HEK293 (cell line): ENCODE data around the gene TJP3.
A peak's percentile ranks its signal among the peaks of the same experiment; 100 is the strongest.

ENCODE experiments used
- CTCF ChIA-PET: fragments of 350-600 bp; formaldehyde crosslinking; extraction: SDS; loops from one replicate; lab custom pipeline; 2021; ENCODE audit warnings: antibody characterized with exemption; lab: Yijun Ruan, JAX
- POLR2A ChIA-PET: fragments of 300-600 bp; formaldehyde crosslinking; extraction: SDS; loops from one replicate; lab custom pipeline; 2020; ENCODE audit warnings: antibody characterized with exemption, inconsistent platforms; lab: Yijun Ruan, JAX
- H3K27ac ChIP-seq: fragments of 200-500 bp; sonication (Bioruptor generic); 2 replicates; pipeline ENCODE4 v1.5.1; 2014; ENCODE audit warnings: low read depth, low read length, control low read depth, inconsistent platforms; ENCODE audit errors: extremely low read depth
- H3K36me3 ChIP-seq, 2 experiments: fragments of 200-500 bp in 1 of 2; sonication (Bioruptor generic) in 1 of 2; 1 replicate in 1 of 2; 2 replicates in 1 of 2; pipeline ENCODE4 v1.5.1; 2014 to 2017; ENCODE audit warnings: inconsistent platforms in 2 of 2, low read length in 2 of 2; ENCODE audit not compliant: control insufficient read depth in 2 of 2, insufficient read depth in 1 of 2
- H3K4me1 ChIP-seq: fragments of 200-500 bp; sonication (Bioruptor generic); 2 replicates; pipeline ENCODE4 v1.5.1; 2014; ENCODE audit warnings: mild to moderate bottlenecking, low read length, inconsistent platforms; ENCODE audit not compliant: control insufficient read depth, insufficient read depth
- H3K4me3 ChIP-seq: 2 replicates; pipeline ENCODE4 v1.5.1; 2011; ENCODE audit warnings: low read depth, mild to moderate bottlenecking, control low read depth, low read length, moderate library complexity
- H3K9me3 ChIP-seq: fragments of 200-500 bp; sonication (Bioruptor generic); 2 replicates; pipeline ENCODE4 v1.5.1; 2014; ENCODE audit warnings: low read depth, low read length, inconsistent platforms; ENCODE audit not compliant: control insufficient read depth, insufficient read depth
- KLF1 ChIP-seq: fragments of 450-650 bp; formaldehyde crosslinking; IDR thresholded peaks from 2 replicates; pipeline ENCODE4 v1.5.1; 2016; ENCODE audit warnings: missing biosample characterization, missing genetic modification characterization
- ZBTB17 ChIP-seq: fragments of 450-650 bp; formaldehyde crosslinking; IDR thresholded peaks from 2 replicates; pipeline ENCODE4 v1.5.1; 2016; ENCODE audit warnings: missing biosample characterization, missing genetic modification characterization
- ZNF2 ChIP-seq: fragments of 450-650 bp; formaldehyde crosslinking; IDR thresholded peaks from 2 replicates; pipeline ENCODE4 v1.5.1; 2016; ENCODE audit warnings: missing biosample characterization, missing genetic modification characterization
- ZNF280D ChIP-seq: fragments of 450-650 bp; formaldehyde crosslinking; IDR thresholded peaks from 2 replicates; pipeline ENCODE4 v1.5.1; 2016; ENCODE audit warnings: missing biosample characterization, missing genetic modification characterization
- ZNF585B ChIP-seq: fragments of 450-650 bp; formaldehyde crosslinking; IDR thresholded peaks from 2 replicates; pipeline ENCODE4 v1.5.1; 2016; ENCODE audit warnings: missing biosample characterization, missing genetic modification characterization
- ZNF837 ChIP-seq: fragments of 450-650 bp; formaldehyde crosslinking; IDR thresholded peaks from 2 replicates; pipeline ENCODE4 v1.5.1; 2016; ENCODE audit warnings: missing biosample characterization, missing genetic modification characterization
- TF ChIP-seq, protein P1 (sequence below): fragments of 450-650 bp; formaldehyde crosslinking; IDR thresholded peaks from 2 replicates; pipeline ENCODE4 v1.5.1; 2017; ENCODE audit warnings: missing biosample characterization, missing genetic modification characterization
- TF ChIP-seq, protein P2 (sequence below): fragments of 450-650 bp; formaldehyde crosslinking; IDR thresholded peaks from 2 replicates; pipeline ENCODE4 v1.5.1; 2016; ENCODE audit warnings: missing biosample characterization, missing genetic modification characterization
- TF ChIP-seq, protein P3 (sequence below): sonication (generic); formaldehyde crosslinking; IDR thresholded peaks from 2 replicates; pipeline ENCODE4 v1.8.1; 2022; ENCODE audit warnings: mild to moderate bottlenecking, moderate library complexity, missing genetic modification reagents

Gene TJP3

DNA sequence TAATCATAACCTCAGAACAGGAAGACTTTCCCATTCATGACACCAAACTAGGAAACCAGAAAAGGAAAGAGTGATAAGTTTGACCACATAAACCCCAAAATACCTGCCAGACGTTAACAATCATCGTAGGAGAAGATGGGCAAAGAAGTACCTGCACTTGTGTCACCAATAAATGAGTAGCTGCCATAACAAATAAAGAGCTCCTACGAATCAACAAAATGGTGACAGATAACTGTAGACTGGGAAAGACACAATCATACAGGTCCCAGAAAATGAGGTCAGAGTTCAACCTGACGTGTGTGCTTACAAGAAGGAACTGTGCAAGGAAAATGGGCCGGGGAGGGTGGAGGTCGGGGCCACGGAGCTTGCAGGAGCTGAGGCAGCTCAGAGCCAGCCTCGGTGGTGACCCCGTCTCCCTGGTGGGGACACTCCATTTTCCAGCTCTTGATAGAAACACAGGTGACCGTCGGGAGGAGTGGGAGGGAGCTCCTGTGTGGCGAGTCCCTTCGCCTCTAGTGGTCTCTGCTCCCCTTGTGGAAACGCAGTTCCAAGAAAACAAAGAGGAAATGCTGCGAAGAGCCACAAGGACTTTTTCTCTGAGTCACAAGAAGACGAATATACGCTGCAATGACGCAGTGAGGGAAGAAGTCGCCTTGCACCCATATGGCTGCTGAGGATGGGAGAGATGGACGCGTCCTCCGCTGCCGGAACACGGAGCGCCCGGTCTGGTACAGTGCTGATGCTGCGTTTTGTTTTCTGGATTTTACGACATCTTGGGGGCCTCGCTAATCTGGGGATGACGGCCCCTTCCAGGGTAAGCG lies 17.4 kb upstream of the TJP3 start (continued):
- TF ChIP-seq, protein P1, sequence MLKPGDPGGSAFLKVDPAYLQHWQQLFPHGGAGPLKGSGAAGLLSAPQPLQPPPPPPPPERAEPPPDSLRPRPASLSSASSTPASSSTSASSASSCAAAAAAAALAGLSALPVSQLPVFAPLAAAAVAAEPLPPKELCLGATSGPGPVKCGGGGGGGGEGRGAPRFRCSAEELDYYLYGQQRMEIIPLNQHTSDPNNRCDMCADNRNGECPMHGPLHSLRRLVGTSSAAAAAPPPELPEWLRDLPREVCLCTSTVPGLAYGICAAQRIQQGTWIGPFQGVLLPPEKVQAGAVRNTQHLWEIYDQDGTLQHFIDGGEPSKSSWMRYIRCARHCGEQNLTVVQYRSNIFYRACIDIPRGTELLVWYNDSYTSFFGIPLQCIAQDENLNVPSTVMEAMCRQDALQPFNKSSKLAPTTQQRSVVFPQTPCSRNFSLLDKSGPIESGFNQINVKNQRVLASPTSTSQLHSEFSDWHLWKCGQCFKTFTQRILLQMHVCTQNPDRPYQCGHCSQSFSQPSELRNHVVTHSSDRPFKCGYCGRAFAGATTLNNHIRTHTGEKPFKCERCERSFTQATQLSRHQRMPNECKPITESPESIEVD (tag by site-specific recombination): no peak
- TF ChIP-seq, all 188 proteins: peak for 2

- H3K9me3 ChIP-seq: no peaks in the 10 kb centered on the region
- TF ChIP-seq, protein P2, sequence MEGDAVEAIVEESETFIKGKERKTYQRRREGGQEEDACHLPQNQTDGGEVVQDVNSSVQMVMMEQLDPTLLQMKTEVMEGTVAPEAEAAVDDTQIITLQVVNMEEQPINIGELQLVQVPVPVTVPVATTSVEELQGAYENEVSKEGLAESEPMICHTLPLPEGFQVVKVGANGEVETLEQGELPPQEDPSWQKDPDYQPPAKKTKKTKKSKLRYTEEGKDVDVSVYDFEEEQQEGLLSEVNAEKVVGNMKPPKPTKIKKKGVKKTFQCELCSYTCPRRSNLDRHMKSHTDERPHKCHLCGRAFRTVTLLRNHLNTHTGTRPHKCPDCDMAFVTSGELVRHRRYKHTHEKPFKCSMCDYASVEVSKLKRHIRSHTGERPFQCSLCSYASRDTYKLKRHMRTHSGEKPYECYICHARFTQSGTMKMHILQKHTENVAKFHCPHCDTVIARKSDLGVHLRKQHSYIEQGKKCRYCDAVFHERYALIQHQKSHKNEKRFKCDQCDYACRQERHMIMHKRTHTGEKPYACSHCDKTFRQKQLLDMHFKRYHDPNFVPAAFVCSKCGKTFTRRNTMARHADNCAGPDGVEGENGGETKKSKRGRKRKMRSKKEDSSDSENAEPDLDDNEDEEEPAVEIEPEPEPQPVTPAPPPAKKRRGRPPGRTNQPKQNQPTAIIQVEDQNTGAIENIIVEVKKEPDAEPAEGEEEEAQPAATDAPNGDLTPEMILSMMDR (tag by site-specific recombination): no peak
- no peak for TF ChIP-seq ZBTB17 (tag by site-specific recombination)
- 0 out of 2 replicates have a peak, but pooled peaks have one; percentile 10 for TF ChIP-seq KLF1
- no peak for TF ChIP-seq ZNF2 (tag by site-specific recombination)
- TF ChIP-seq ZNF280D (tag by site-specific recombination): no peak
- TF ChIP-seq, protein P3, sequence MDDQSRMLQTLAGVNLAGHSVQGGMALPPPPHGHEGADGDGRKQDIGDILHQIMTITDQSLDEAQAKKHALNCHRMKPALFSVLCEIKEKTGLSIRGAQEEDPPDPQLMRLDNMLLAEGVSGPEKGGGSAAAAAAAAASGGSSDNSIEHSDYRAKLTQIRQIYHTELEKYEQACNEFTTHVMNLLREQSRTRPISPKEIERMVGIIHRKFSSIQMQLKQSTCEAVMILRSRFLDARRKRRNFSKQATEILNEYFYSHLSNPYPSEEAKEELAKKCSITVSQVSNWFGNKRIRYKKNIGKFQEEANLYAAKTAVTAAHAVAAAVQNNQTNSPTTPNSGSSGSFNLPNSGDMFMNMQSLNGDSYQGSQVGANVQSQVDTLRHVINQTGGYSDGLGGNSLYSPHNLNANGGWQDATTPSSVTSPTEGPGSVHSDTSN (CRISPR knock-in tag): no peak
- TF ChIP-seq ZNF585B (tag by site-specific recombination): no peak
- ChIA-PET CTCF (no interaction called here), POLR2A (interaction anchor here (0.6 kb wide), 2 partner anchors 19 to 122 kb away, joined by 3 read pairs; no protein-coding TSS in a partner anchor)
- peaks cover 5% of the 10 kb centered on the region for H3K4me1 ChIP-seq
- H3K27ac ChIP-seq: no peak overlapping the region
- H3K36me3 ChIP-seq: peaks cover 0 to 3% of the 10 kb centered on the region in 2 experiments; a peak in 1 of 3 replicates
- H3K4me3 ChIP-seq: no peak overlapping the region
These were observed 16.8 kb upstream of the TJP3 start for GRCh38 chr19:3691372-3691716.

- POLR2A ChIA-PET: no interaction called here
- TF ChIP-seq ZNF837: no peak
- Histone ChIP-seq H3K9me3 (no peaks in the 10 kb centered on the region), H3K36me3 (peaks cover 0 to 3% of the 10 kb centered on the region in 2 experiments; a peak in 1 of 3 replicates), H3K27ac (no peak overlapping the region), H3K4me1 (peaks cover 5% of the 10 kb centered on the region), H3K4me3 (no peak overlapping the region)
- CTCF ChIA-PET: interaction anchor here (0.7 kb wide), 1 partner anchor 83 kb away, joined by 5 read pairs; no protein-coding TSS in a partner anchor
These were observed 16.5 kb upstream of the TJP3 start for GRCh38 chr19:3691726-3692125.
